Hippocampal formation (tissue), 2 donors: ENCODE measurements around the gene PSMB10.

Experiments
- DNase-seq, 2 donors: peaks; one replicate each; lab custom pipeline; 2025; lab: John Stamatoyannopoulos, UW

Gene PSMB10

GRCh38 chr16:67892899-67893742 lies 43.5 kb downstream of the PSMB10 start, which contains the start of gene PSKH1:
Gene PSKH1, plus strand, starts transcription at chr16:67893254. Its CDS starts 15,496 bp downstream, at chr16:67908750.
- peak; percentile 95 to 97 for DNase-seq

GRCh38 chr16:67892375-67892774 lies 44.3 kb downstream of the PSMB10 start:
- no peak for DNase-seq

- no peak for DNase-seq
These were observed 48.3 kb downstream of the PSMB10 start for GRCh38 chr16:67888331-67888730.

GRCh38 chr16:67886387-67886786 lies 50.3 kb downstream of the PSMB10 start:
- DNase-seq, result no peak

GRCh38 chr16:67885976-67886375 lies 50.7 kb downstream of the PSMB10 start:
- no peak for DNase-seq

- DNase-seq, result no peak
These were observed 51.1 kb downstream of the PSMB10 start for GRCh38 chr16:67885545-67885944.

- peak; percentile 82 to 89 for DNase-seq
These were observed 52.0 kb downstream of the PSMB10 start, which contains the start of gene NRN1L for GRCh38 chr16:67884684-67885083. Gene NRN1L, plus strand, starts transcription at chr16:67884885. Its CDS starts 19 bp downstream, at chr16:67884904.
